22Rv1 (cell line): ENCODE results near the gene CAMKV.

Experiments
- CTCF ChIP-seq: fragments of 450-650 bp; IDR thresholded peaks from 2 replicates; pipeline ENCODE4 v1.5.1; 2017; ENCODE audit warnings: mild to moderate bottlenecking
- ZFX ChIP-seq: fragments of 450-650 bp; IDR thresholded peaks from 2 replicates; pipeline ENCODE4 v1.6.1; 2017; ENCODE audit warnings: antibody characterized with exemption, borderline replicate concordance

- no peak for TF ChIP-seq CTCF
- TF ChIP-seq ZFX, result no peak
Measured at GRCh38 chr3:49889296-49889695, 19.6 kb upstream of the CAMKV start.
